CD4-positive, alpha-beta T cell (primary cell): ENCODE data around the gene DNAJC7. TPM values are rescaled to one million over a fixed set of nuclear protein-coding genes. Genes with fewer than 3 reads are reported as not detected.
A peak's percentile ranks its signal among the peaks of the same experiment; 100 is the strongest.

Experiments
- ATAC-seq: fragments of 200-7000 bp; cut with Tn5 transposase; one replicate; pipeline ENCODE4 v1.10.0; 2022; ENCODE audit warnings: mild to moderate bottlenecking; ENCODE audit not compliant: poor library complexity
- CTCF ChIA-PET: fragments of 350-600 bp; sonication (Branson Sonifier 250); formaldehyde crosslinking; loops from one replicate; lab custom pipeline; 2021; ENCODE audit warnings: antibody characterized with exemption, inconsistent platforms; lab: Charles Lee
- POLR2A ChIA-PET: fragments of 350-600 bp; sonication (Branson Sonifier 250); formaldehyde crosslinking; loops from one replicate; lab custom pipeline; 2021; ENCODE audit warnings: antibody characterized with exemption, inconsistent platforms; lab: Charles Lee
- DNase-seq, 14 experiments: peaks; one replicate each; pipeline ENCODE4 v3.0.0-alpha.2; 2013 to 2020; ENCODE audit warnings: mixed read lengths in 2 of 14
- H3K27ac ChIP-seq, 2 donors: one replicate each; pipeline versions ENCODE4 v1.5.1 to v1.7.0; 2013; ENCODE audit warnings: low read length in 2 of 2, low read depth in 1 of 2, mild to moderate bottlenecking in 1 of 2
- H3K27me3 ChIP-seq, 2 experiments: 1 replicate in 1 of 2; 2 replicates in 1 of 2; pipeline versions ENCODE4 v1.6.1 to v1.7.0; 2013; ENCODE audit warnings: low read length in 2 of 2, control low read depth in 1 of 2, mild to moderate bottlenecking in 1 of 2, moderate library complexity in 1 of 2; ENCODE audit not compliant: insufficient read depth in 2 of 2, control insufficient read depth in 1 of 2
- H3K36me3 ChIP-seq: one replicate; pipeline ENCODE4 v1.6.1; 2013; ENCODE audit warnings: low read length, control low read depth; ENCODE audit not compliant: insufficient read depth
- H3K4me1 ChIP-seq: one replicate; pipeline ENCODE4 v1.6.1; 2013; ENCODE audit warnings: low read length, control low read depth; ENCODE audit not compliant: insufficient read depth
- H3K4me3 ChIP-seq: one replicate; pipeline ENCODE4 v1.5.1; 2013; ENCODE audit warnings: mild to moderate bottlenecking, low read length, moderate library complexity
- H3K9me3 ChIP-seq, 2 experiments: 1 replicate in 1 of 2; 2 replicates in 1 of 2; pipeline versions ENCODE4 v1.6.1 to v1.7.0; 2013; ENCODE audit warnings: low read length in 2 of 2, mild to moderate bottlenecking in 2 of 2, control low read depth in 1 of 2, moderate library complexity in 1 of 2; ENCODE audit not compliant: control insufficient read depth in 1 of 2, insufficient read depth in 1 of 2
- H3K27ac Mint-ChIP-seq: one replicate; pipeline ENCODE4 v1.8.0; 2020; ENCODE audit warnings: mixed read lengths
- H3K27me3 Mint-ChIP-seq: one replicate; pipeline ENCODE4 v1.8.0; 2021; ENCODE audit warnings: mixed read lengths
- H3K36me3 Mint-ChIP-seq: one replicate; pipeline ENCODE4 v1.8.0; 2021; ENCODE audit warnings: low read depth, mixed read lengths
- H3K4me1 Mint-ChIP-seq: one replicate; pipeline ENCODE4 v1.8.0; 2021; ENCODE audit warnings: low read depth, mixed read lengths
- H3K4me3 Mint-ChIP-seq: one replicate; pipeline ENCODE4 v1.8.0; 2020; ENCODE audit warnings: mild to moderate bottlenecking, mixed read lengths
- H3K9me3 Mint-ChIP-seq: one replicate; pipeline ENCODE4 v1.8.0; 2020; ENCODE audit warnings: mixed read lengths
- intact Hi-C, 2 experiments: fragments of 100-400 bp; cut with DNase I in 1 of 2; cut with micrococcal nuclease in 1 of 2; formaldehyde crosslinking; loops; one replicate each; pipeline versions ENCODE4 v1.15.1 to v1.9.0; 2023 to 2025; cut with DNase I, micrococcal nuclease
- total RNA-seq, 174 experiments: library from RNA in 2 of 174; stranded (reverse) in 2 of 174; gene quantifications; one replicate each; pipeline ENCODE4 v1.2.3 and lab custom pipeline; 2021 to 2026
- TF ChIP-seq, protein P1 (sequence below): fragments of 200-600 bp; IDR thresholded peaks from one replicate; pipeline ENCODE4 v1.8.0; 2022; ENCODE audit warnings: antibody characterized with exemption, mild to moderate bottlenecking

DNAJC7 gene
- total RNA-seq, 2 experiments from 2014 or later, result 117 to 140 TPM

DNA sequence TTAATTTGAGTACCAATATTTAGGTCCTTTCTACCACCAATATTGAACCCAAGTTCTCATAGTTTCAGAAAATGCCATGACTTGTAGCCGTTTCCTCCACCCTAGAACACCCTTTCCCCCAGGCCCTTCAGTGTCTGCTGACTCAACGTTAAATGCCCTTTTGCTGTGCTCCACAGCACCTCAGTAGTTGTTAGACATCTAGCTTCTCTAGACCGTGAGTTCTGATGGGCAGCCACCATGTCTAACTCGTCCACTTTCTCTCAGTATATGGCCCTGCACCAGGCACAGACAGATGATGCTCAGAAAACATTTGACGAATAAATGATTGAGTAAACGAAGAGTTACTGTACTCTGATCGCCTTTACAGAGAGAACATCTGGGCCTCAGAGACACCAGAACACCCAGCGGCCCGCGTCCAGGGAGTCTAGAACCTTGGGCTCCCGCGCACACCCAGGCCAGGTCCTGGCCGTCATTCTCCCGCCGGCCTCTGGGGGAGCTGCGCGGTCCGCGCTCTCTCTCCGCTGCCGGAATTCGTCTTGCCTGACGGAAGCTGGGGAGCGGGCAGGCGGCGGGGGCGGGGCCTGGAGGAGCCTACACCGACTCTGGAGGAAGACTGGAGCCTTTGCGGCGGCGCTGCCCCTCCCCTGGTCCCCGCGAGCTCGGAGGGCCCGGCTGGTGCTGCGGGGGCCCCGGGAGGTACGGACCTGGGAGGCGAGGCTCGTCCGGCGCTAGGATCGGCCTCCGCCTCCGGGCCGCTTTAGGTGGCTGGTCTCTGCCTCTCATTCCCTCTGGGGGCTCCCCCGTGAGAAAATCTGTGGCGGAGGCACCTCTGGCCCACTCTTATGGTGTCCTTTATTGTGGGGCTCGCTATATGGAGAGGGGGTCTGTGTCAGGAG lies 2.5 kb upstream of the DNAJC7 start, which contains the start of gene NKIRAS2:
NKIRAS2 (plus strand) TSS at position 582 of the 896 bp plus-strand sequence. CDS start 1,488 bp downstream, outside the sequence.
- Mint-ChIP-seq H3K4me3 (peak within 1 kb of the TSS; percentile 100), H3K9me3 (no peaks in the 10 kb centered on the region), H3K36me3 (peaks cover 41% of the 10 kb centered on the region), H3K4me1 (peaks cover 66% of the 10 kb centered on the region), H3K27me3 (no peaks in the 10 kb centered on the region), H3K27ac (peak within 1 kb of the TSS; percentile 98)
- TF ChIP-seq, protein P1, sequence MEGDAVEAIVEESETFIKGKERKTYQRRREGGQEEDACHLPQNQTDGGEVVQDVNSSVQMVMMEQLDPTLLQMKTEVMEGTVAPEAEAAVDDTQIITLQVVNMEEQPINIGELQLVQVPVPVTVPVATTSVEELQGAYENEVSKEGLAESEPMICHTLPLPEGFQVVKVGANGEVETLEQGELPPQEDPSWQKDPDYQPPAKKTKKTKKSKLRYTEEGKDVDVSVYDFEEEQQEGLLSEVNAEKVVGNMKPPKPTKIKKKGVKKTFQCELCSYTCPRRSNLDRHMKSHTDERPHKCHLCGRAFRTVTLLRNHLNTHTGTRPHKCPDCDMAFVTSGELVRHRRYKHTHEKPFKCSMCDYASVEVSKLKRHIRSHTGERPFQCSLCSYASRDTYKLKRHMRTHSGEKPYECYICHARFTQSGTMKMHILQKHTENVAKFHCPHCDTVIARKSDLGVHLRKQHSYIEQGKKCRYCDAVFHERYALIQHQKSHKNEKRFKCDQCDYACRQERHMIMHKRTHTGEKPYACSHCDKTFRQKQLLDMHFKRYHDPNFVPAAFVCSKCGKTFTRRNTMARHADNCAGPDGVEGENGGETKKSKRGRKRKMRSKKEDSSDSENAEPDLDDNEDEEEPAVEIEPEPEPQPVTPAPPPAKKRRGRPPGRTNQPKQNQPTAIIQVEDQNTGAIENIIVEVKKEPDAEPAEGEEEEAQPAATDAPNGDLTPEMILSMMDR, result peak; percentile 94
- POLR2A ChIA-PET, result interaction anchor here (0.6 to 6.3 kb wide), 10 partner anchors 45 to 1341 kb away, joined by 3 to 81 read pairs (median 4); partner anchors contain the start of genes CNP, DHX58, ODAD4 and STAT3
- no peaks in the 10 kb centered on the region for H3K27me3 ChIP-seq
- DNase-seq, result peak; percentile 88 to 95 (median 92)
- H3K27ac ChIP-seq, result peak within 1 kb of the TSS; percentile 64 to 80
- CTCF ChIA-PET, result interaction anchor here (0.6 to 2.3 kb wide), 15 partner anchors 50 to 804 kb away, joined by 3 to 10 read pairs (median 4); partner anchors contain the start of genes BECN1, CNP, DHX58 and KAT2A
- H3K4me1 ChIP-seq, result peaks cover 56% of the 10 kb centered on the region
- ATAC-seq, result peak; percentile 78
- H3K4me3 ChIP-seq, result peak within 1 kb of the TSS; percentile 93
- H3K9me3 ChIP-seq, result no peaks in the 10 kb centered on the region
- H3K36me3 ChIP-seq, result peaks cover 28% of the 10 kb centered on the region
- intact Hi-C loops, result loop anchor here (5.0 to 10.0 kb wide), 4 partner anchors 52 to 1202 kb away; partner anchors contain the start of genes ACLY (in 1 of the 2) and CNP (in 1 of the 2)

DNA sequence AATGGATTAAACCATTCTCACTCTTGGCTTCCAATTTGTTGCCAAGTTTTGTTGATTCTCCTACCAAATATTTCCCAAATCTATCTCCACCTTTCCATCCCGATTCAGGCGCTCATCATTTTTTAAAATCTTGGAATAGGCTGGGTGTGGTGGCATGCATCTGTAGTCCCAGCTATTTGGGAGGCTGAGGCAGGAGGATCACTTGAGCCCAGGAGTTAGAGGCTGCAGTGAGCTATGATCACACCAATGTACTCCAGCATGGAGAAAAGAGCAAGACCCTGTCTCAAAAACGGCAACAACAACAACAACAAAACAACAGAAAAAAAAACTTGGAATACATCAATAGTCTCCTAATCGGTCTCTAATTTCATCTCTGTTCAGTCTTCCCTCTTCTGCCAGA lies 1.7 kb upstream of the DNAJC7 start:
- ChIA-PET POLR2A (interaction anchor here (1.2 to 6.3 kb wide), 3 partner anchors 52 to 153 kb away, joined by 3 to 81 read pairs (median 43); partner anchors contain the start of genes CNP and DHX58), CTCF (interaction anchor here (1.2 to 2.3 kb wide), 6 partner anchors 49 to 102 kb away, joined by 3 to 6 read pairs (median 5); partner anchors contain the start of genes CNP and KAT2A)
- H3K4me3 Mint-ChIP-seq, result peak overlapping the region; percentile 100
- Histone ChIP-seq H3K36me3 (peaks cover 20% of the 10 kb centered on the region), H3K4me1 (peaks cover 63% of the 10 kb centered on the region), H3K27ac (no peak overlapping the region), H3K4me3 (no peak overlapping the region), H3K9me3 (no peaks in the 10 kb centered on the region), H3K27me3 (no peaks in the 10 kb centered on the region)
- H3K27ac Mint-ChIP-seq, result peak overlapping the region; percentile 98
- peaks cover 34% of the 10 kb centered on the region for H3K36me3 Mint-ChIP-seq
- ATAC-seq (no peak), DNase-seq (no peak)
- no peaks in the 10 kb centered on the region for H3K9me3 Mint-ChIP-seq
- no peaks in the 10 kb centered on the region for H3K27me3 Mint-ChIP-seq
- TF ChIP-seq, protein P1, result no peak
- intact Hi-C loops, result loop anchor here (5.0 kb wide), 3 partner anchors 52 to 1202 kb away; partner anchors contain the start of genes ACLY (in 1 of the 2) and CNP (in 1 of the 2)
- H3K4me1 Mint-ChIP-seq, result peaks cover 64% of the 10 kb centered on the region

DNA sequence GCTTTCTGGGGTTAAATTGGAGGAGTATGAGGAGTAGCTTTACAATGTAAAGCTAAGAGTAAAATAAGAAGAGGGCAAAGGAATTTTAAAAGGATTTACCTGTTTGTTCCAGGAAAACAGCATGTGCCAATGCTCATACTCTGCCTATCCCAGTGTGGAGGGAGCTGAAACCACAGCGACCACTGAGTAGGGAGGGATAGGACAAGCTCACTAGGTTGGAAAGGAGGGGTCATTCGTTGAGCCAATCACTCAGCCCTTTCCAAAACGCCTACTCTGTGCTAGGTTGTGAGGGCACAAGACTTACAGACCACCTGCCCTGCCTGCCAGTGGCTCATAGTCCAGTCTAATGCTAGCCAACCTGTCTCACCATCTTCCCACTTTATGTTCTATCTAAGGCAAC lies 1.1 kb upstream of the DNAJC7 start:
- no peaks in the 10 kb centered on the region for H3K9me3 ChIP-seq
- intact Hi-C loops, result loop anchor here (5.0 kb wide), 3 partner anchors 51 to 1201 kb away; partner anchors contain the start of genes ACLY (in 1 of the 2) and CNP (in 1 of the 2)
- Mint-ChIP-seq H3K4me1 (peaks cover 68% of the 10 kb centered on the region), H3K27me3 (no peaks in the 10 kb centered on the region), H3K27ac (peak overlapping the region; percentile 98), H3K4me3 (peak overlapping the region; percentile 100), H3K36me3 (peaks cover 33% of the 10 kb centered on the region), H3K9me3 (no peaks in the 10 kb centered on the region)
- ChIA-PET CTCF (interaction anchor here (0.9 to 2.3 kb wide), 5 partner anchors 23 to 102 kb away, joined by 3 to 6 read pairs (median 3); partner anchors contain the start of gene CNP), POLR2A (interaction anchor here (1.0 to 6.3 kb wide), 11 partner anchors 9 to 1350 kb away, joined by 3 to 81 read pairs (median 4); partner anchors contain the start of genes ACLY, CNP, DHX58 and STAT3)
- H3K4me1 ChIP-seq, result peaks cover 69% of the 10 kb centered on the region
- H3K27ac ChIP-seq, result peak overlapping the region in 1 of 2 donors; percentile 94
- no peak for DNase-seq
- H3K36me3 ChIP-seq, result peaks cover 15% of the 10 kb centered on the region
- H3K27me3 ChIP-seq, result no peaks in the 10 kb centered on the region
- H3K4me3 ChIP-seq, result peak overlapping the region; percentile 100
- no peak for ATAC-seq
- TF ChIP-seq, protein P1, result no peak
